ENCODE results near the gene MTIF3.

MTIF3 gene

GRCh38 chr13:27474751-27475268 is 24.4 kb upstream of the MTIF3 start:
- no peaks in the 10 kb centered on the region for H3K27me3 ChIP-seq (ENCODE audit: low read length)

GRCh38 chr13:27472941-27473340 is 22.6 kb upstream of the MTIF3 start:
- H3K4me2 ChIP-seq (ENCODE audit: low read depth, low read length, poor library complexity, severe bottlenecking): no peak overlapping the region
- TF ChIP-seq EZH2phosphoT487 (conservative IDR thresholded peaks at IDR 0.05; ENCODE audit: low read length) (no peak), CTCF (IDR thresholded peaks at IDR 0.05; ENCODE audit: insufficient read depth, low read length, poor library complexity, severe bottlenecking) (no peak)
- H3K4me3 ChIP-seq (ENCODE audit: insufficient read depth, low read length, poor library complexity, severe bottlenecking): no peak overlapping the region
- no peaks in the 10 kb centered on the region for H4K20me1 ChIP-seq (ENCODE audit: low read depth, low read length)
- H3K79me2 ChIP-seq (ENCODE audit: insufficient read depth, low read length): no peaks in the 10 kb centered on the region
- H2AFZ ChIP-seq (ENCODE audit: low read depth, low read length, severe bottlenecking): no peak overlapping the region
- no peaks in the 10 kb centered on the region for H3K36me3 ChIP-seq (ENCODE audit: low read length)
- no peaks in the 10 kb centered on the region for H3K9me3 ChIP-seq (ENCODE audit: insufficient read depth, low read length)
- no peak overlapping the region for H3K9ac ChIP-seq (ENCODE audit: low read length)
- H3F3A ChIP-seq (ENCODE audit: insufficient read depth): no peaks in the 10 kb centered on the region
- no peak overlapping the region for H3K27ac ChIP-seq (ENCODE audit: low read depth, low read length)
- H3K27me3 ChIP-seq (ENCODE audit: low read length): no peaks in the 10 kb centered on the region
- no peaks in the 10 kb centered on the region for H3K9me2 ChIP-seq (replicated peaks; ENCODE audit: insufficient read depth, low read length)

More at GRCh38 chr13:27474751-27475268, 24.4 kb upstream of the MTIF3 start:
- Histone ChIP-seq H3K4me2 (ENCODE audit: low read depth, low read length, poor library complexity, severe bottlenecking) (no peak overlapping the region), H3K9me3 (ENCODE audit: insufficient read depth, low read length) (no peaks in the 10 kb centered on the region), H3K9ac (ENCODE audit: low read length) (no peak overlapping the region), H4K20me1 (ENCODE audit: low read depth, low read length) (no peaks in the 10 kb centered on the region), H3K4me3 (ENCODE audit: insufficient read depth, low read length, poor library complexity, severe bottlenecking) (no peak overlapping the region), H3F3A (ENCODE audit: insufficient read depth) (no peaks in the 10 kb centered on the region), H3K79me2 (ENCODE audit: insufficient read depth, low read length) (no peaks in the 10 kb centered on the region), H3K36me3 (ENCODE audit: low read length) (no peaks in the 10 kb centered on the region), H3K27ac (ENCODE audit: low read depth, low read length) (no peak overlapping the region), H3K9me2 (replicated peaks; ENCODE audit: insufficient read depth, low read length) (no peaks in the 10 kb centered on the region), H2AFZ (ENCODE audit: low read depth, low read length, severe bottlenecking) (no peak overlapping the region)
- TF ChIP-seq EZH2phosphoT487 (conservative IDR thresholded peaks at IDR 0.05; ENCODE audit: low read length): no peak
- no peak for TF ChIP-seq CTCF (IDR thresholded peaks at IDR 0.05; ENCODE audit: insufficient read depth, low read length, poor library complexity, severe bottlenecking)

GRCh38 chr13:27472441-27472840 is 22.1 kb upstream of the MTIF3 start:
- no peak overlapping the region for H3K4me2 ChIP-seq (ENCODE audit: low read depth, low read length, poor library complexity, severe bottlenecking)

More at GRCh38 chr13:27472441-27472840, 22.1 kb upstream of the MTIF3 start:
- H3K9me3 ChIP-seq (ENCODE audit: insufficient read depth, low read length): no peaks in the 10 kb centered on the region
- no peaks in the 10 kb centered on the region for H3F3A ChIP-seq (ENCODE audit: insufficient read depth)
- H3K36me3 ChIP-seq (ENCODE audit: low read length): no peaks in the 10 kb centered on the region
- no peak overlapping the region for H3K4me3 ChIP-seq (ENCODE audit: insufficient read depth, low read length, poor library complexity, severe bottlenecking)
- H3K79me2 ChIP-seq (ENCODE audit: insufficient read depth, low read length): no peaks in the 10 kb centered on the region
- no peak overlapping the region for H3K9ac ChIP-seq (ENCODE audit: low read length)
- no peaks in the 10 kb centered on the region for H3K27me3 ChIP-seq (ENCODE audit: low read length)
- no peak overlapping the region for H3K27ac ChIP-seq (ENCODE audit: low read depth, low read length)
- no peaks in the 10 kb centered on the region for H4K20me1 ChIP-seq (ENCODE audit: low read depth, low read length)
- no peak for TF ChIP-seq EZH2phosphoT487 (conservative IDR thresholded peaks at IDR 0.05; ENCODE audit: low read length)
- no peak for TF ChIP-seq CTCF (IDR thresholded peaks at IDR 0.05; ENCODE audit: insufficient read depth, low read length, poor library complexity, severe bottlenecking)
- H2AFZ ChIP-seq (ENCODE audit: low read depth, low read length, severe bottlenecking): no peak overlapping the region
- H3K9me2 ChIP-seq (replicated peaks; ENCODE audit: insufficient read depth, low read length): no peaks in the 10 kb centered on the region
